H9 (cell line): ENCODE results near the gene POT1. TPM values are rescaled to one million over a fixed set of nuclear protein-coding genes. Genes with fewer than 3 reads are reported as not detected.

Source experiments
- DNase-seq: peaks from one replicate; pipeline ENCODE4 v3.0.0-alpha.2; 2017
- H2AFZ ChIP-seq: one replicate; pipeline ENCODE4 v1.6.1; 2013; ENCODE audit warnings: mild to moderate bottlenecking, low read length, control low read depth, moderate library complexity
- H2AK5ac ChIP-seq: 2 replicates; pipeline ENCODE4 v1.6.1; 2013; ENCODE audit warnings: low read length, control low read depth, mixed read lengths; ENCODE audit not compliant: insufficient read length
- H2BK120ac ChIP-seq: one replicate; pipeline ENCODE4 v1.6.1; 2013; ENCODE audit warnings: low read depth, mild to moderate bottlenecking, low read length, control low read depth, inconsistent platforms; ENCODE audit not compliant: poor library complexity, severe bottlenecking
- H2BK12ac ChIP-seq: 2 replicates; pipeline ENCODE4 v1.6.1; 2013; ENCODE audit warnings: low read length, control low read depth, mixed read lengths, low read depth; ENCODE audit not compliant: insufficient read length
- H2BK15ac ChIP-seq: 2 replicates; pipeline ENCODE4 v1.6.1; 2013; ENCODE audit warnings: low read depth, low read length, control low read depth
- H2BK20ac ChIP-seq: one replicate; pipeline ENCODE4 v1.6.1; 2013; ENCODE audit warnings: low read depth, mild to moderate bottlenecking, low read length, control low read depth, inconsistent platforms; ENCODE audit not compliant: poor library complexity, severe bottlenecking
- H2BK5ac ChIP-seq: 2 replicates; pipeline ENCODE4 v1.6.1; 2013; ENCODE audit warnings: low read length, control low read depth, mixed read lengths; ENCODE audit not compliant: insufficient read length
- H3K14ac ChIP-seq: 2 replicates; pipeline ENCODE4 v1.6.1; 2013; ENCODE audit warnings: low read length, control low read depth; ENCODE audit not compliant: insufficient read depth
- H3K18ac ChIP-seq: 2 replicates; pipeline ENCODE4 v1.6.1; 2013; ENCODE audit warnings: low read depth, mild to moderate bottlenecking, mixed read lengths, low read length, control low read depth; ENCODE audit not compliant: insufficient read length
- H3K23ac ChIP-seq: 2 replicates; pipeline ENCODE4 v1.6.1; 2013; ENCODE audit warnings: low read length, control low read depth, mixed read lengths, low read depth; ENCODE audit not compliant: insufficient read length
- H3K23me2 ChIP-seq: 2 replicates; pipeline ENCODE4 v1.6.1; 2013; ENCODE audit warnings: low read depth, mild to moderate bottlenecking, mixed read lengths, low read length, control low read depth; ENCODE audit not compliant: insufficient read length, poor library complexity, severe bottlenecking
- H3K27ac ChIP-seq: 2 replicates; pipeline ENCODE4 v1.5.1; 2013; ENCODE audit warnings: low read length, control low read depth, mixed read lengths, low read depth; ENCODE audit not compliant: insufficient read length
- H3K27me3 ChIP-seq: 2 replicates; pipeline ENCODE4 v1.6.1; 2013; ENCODE audit warnings: low read length, control low read depth, inconsistent platforms; ENCODE audit not compliant: insufficient read depth
- H3K4ac ChIP-seq: 2 replicates; pipeline ENCODE4 v1.6.1; 2013; ENCODE audit warnings: low read depth, mild to moderate bottlenecking, control low read depth, inconsistent platforms, low read length, moderate library complexity
- H3K4me1 ChIP-seq: 2 replicates; pipeline ENCODE4 v1.6.1; 2013; ENCODE audit warnings: low read length, control low read depth, inconsistent platforms; ENCODE audit not compliant: insufficient read depth
- H3K4me2 ChIP-seq: 2 replicates; pipeline ENCODE4 v1.6.1; 2013; ENCODE audit warnings: low read length, control low read depth, mixed read lengths; ENCODE audit not compliant: insufficient read length, insufficient read depth
- H3K56ac ChIP-seq: 2 replicates; pipeline ENCODE4 v1.6.1; 2013; ENCODE audit warnings: low read depth, mild to moderate bottlenecking, mixed read lengths, low read length, control low read depth; ENCODE audit not compliant: insufficient read length
- H3K79me1 ChIP-seq: 2 replicates; pipeline ENCODE4 v1.6.1; 2013; ENCODE audit warnings: low read depth, mild to moderate bottlenecking, moderate library complexity, low read length, control low read depth, inconsistent platforms; ENCODE audit not compliant: insufficient read depth, poor library complexity, severe bottlenecking
- H3K79me2 ChIP-seq: 2 replicates; pipeline ENCODE4 v1.6.1; 2013; ENCODE audit warnings: low read length, control low read depth, inconsistent platforms; ENCODE audit not compliant: insufficient read depth
- H3K9ac ChIP-seq: 2 replicates; pipeline ENCODE4 v1.6.1; 2013; ENCODE audit warnings: low read length, control low read depth, mixed read lengths; ENCODE audit not compliant: insufficient read length; ENCODE audit errors: extremely low read depth
- H3K9me3 ChIP-seq: one replicate; pipeline ENCODE4 v1.6.1; 2013; ENCODE audit warnings: low read depth, low read length, inconsistent platforms; ENCODE audit not compliant: control insufficient read depth
- H3T11ph ChIP-seq: one replicate; pipeline ENCODE4 v1.6.1; 2013; ENCODE audit warnings: mild to moderate bottlenecking, low read length, control low read depth, inconsistent platforms
- H4K20me1 ChIP-seq: one replicate; pipeline ENCODE4 v1.6.1; 2013; ENCODE audit not compliant: control insufficient read depth, insufficient read length, insufficient read depth
- H4K5ac ChIP-seq: 2 replicates; pipeline ENCODE4 v1.6.1; 2013; ENCODE audit warnings: low read depth, mild to moderate bottlenecking, mixed read lengths, low read length, control low read depth; ENCODE audit not compliant: insufficient read length
- H4K8ac ChIP-seq: replicated peaks from 2 replicates; pipeline ENCODE4 v1.6.1; 2013; ENCODE audit warnings: low read length, control low read depth, mixed read lengths, low read depth; ENCODE audit not compliant: insufficient read length
- H4K91ac ChIP-seq: 2 replicates; pipeline ENCODE4 v1.6.1; 2013; ENCODE audit warnings: low read depth, mild to moderate bottlenecking, moderate library complexity, mixed read lengths, low read length, control low read depth; ENCODE audit not compliant: insufficient read length
- H3K27ac Mint-ChIP-seq, 3 experiments: 2 replicates in 2 of 3; 3 replicates in 1 of 3; pipeline ENCODE4 v1.8.0; 2020 to 2021; ENCODE audit warnings: mixed read lengths in 3 of 3, mild to moderate bottlenecking in 1 of 3, moderate library complexity in 1 of 3
- H3K27me3 Mint-ChIP-seq: 2 replicates; pipeline ENCODE4 v1.8.0; 2021; ENCODE audit warnings: low read depth, mild to moderate bottlenecking, moderate library complexity, mixed read lengths
- H3K36me3 Mint-ChIP-seq, 3 experiments: 2 replicates in 2 of 3; 3 replicates in 1 of 3; pipeline ENCODE4 v1.8.0; 2020 to 2021; ENCODE audit warnings: low read depth in 3 of 3, mixed read lengths in 3 of 3; ENCODE audit not compliant: insufficient read depth in 1 of 3
- H3K4me1 Mint-ChIP-seq, 2 experiments: 2 replicates each; pipeline ENCODE4 v1.8.0; 2020; ENCODE audit warnings: mixed read lengths in 2 of 2
- H3K4me3 Mint-ChIP-seq, 2 experiments: 2 replicates in 1 of 2; 3 replicates in 1 of 2; pipeline ENCODE4 v1.8.0; 2020 to 2021; ENCODE audit warnings: mild to moderate bottlenecking in 2 of 2, mixed read lengths in 2 of 2, moderate library complexity in 1 of 2
- H3K9me3 Mint-ChIP-seq, 2 experiments: 2 replicates in 1 of 2; 3 replicates in 1 of 2; pipeline ENCODE4 v1.8.0; 2020; ENCODE audit warnings: mild to moderate bottlenecking in 2 of 2, mixed read lengths in 2 of 2, moderate library complexity in 1 of 2
- CTCF ChIP-seq: fragments of 200-600 bp; sonication (generic); conservative IDR thresholded peaks from 3 replicates; pipeline ENCODE4 v1.8.0; 2021; ENCODE audit warnings: antibody characterized with exemption, mild to moderate bottlenecking
- WGBS: extraction: QIAGEN DNeasy Blood & Tissue Kit; methylation state at CpG from one replicate; pipeline ENCODE4 v1.1.7; 2013; ENCODE audit warnings: missing lambda C conversion rate, low lambda C conversion rate, mixed read lengths; ENCODE audit not compliant: insufficient read length; ENCODE audit errors: extremely low coverage; 5-methylcytosine and 5-hydroxymethylcytosine counted together
- total RNA-seq: library from RNA; stranded (reverse); gene quantifications from 2 replicates; pipeline ENCODE4 v1.2.1, GENCODE V29; 2021

POT1 gene
- total RNA-seq, 1 experiment from 2014 or later, result 23.4 TPM

- Mint-ChIP-seq H3K27ac (peak overlapping the region in 2 of 3 experiments; percentile 30 to 40; a peak in 2 of 7 replicates), H3K9me3 (peaks cover 0 to 2% of the 10 kb centered on the region in 2 experiments; a peak in 2 of 5 replicates), H3K4me3 (no peak overlapping the region), H3K4me1 (peaks cover 43 to 56% of the 10 kb centered on the region in 2 experiments), H3K27me3 (no peaks in the 10 kb centered on the region), H3K36me3 (no peaks in the 10 kb centered on the region; a peak in 1 of 7 replicates)
- no peak overlapping the region for H4K8ac ChIP-seq
- no peak overlapping the region for H3K9ac ChIP-seq
- no peaks in the 10 kb centered on the region for H3K79me1 ChIP-seq
- H4K5ac ChIP-seq, result no peak overlapping the region
- no peak overlapping the region for H2AFZ ChIP-seq
- H3K56ac ChIP-seq, result no peak overlapping the region
- H3K27ac ChIP-seq, result no peak overlapping the region
- DNase-seq, result no peak
- H4K20me1 ChIP-seq, result no peaks in the 10 kb centered on the region
- no peak overlapping the region for H3K23ac ChIP-seq
- no peak overlapping the region for H3T11ph ChIP-seq
- no peak overlapping the region for H3K4ac ChIP-seq
- H3K14ac ChIP-seq, result no peak overlapping the region
- H2BK12ac ChIP-seq, result no peak overlapping the region
- H4K91ac ChIP-seq, result no peak overlapping the region
- no peak overlapping the region for H2BK120ac ChIP-seq
- H2BK15ac ChIP-seq, result no peak overlapping the region
- no peaks in the 10 kb centered on the region for H3K9me3 ChIP-seq
- no peak overlapping the region for H2BK5ac ChIP-seq
- H3K23me2 ChIP-seq, result no peaks in the 10 kb centered on the region
- no peak overlapping the region for H3K4me2 ChIP-seq
- no CpG with 5 or more reads among the region's 2 CpGs for WGBS
- no peak for TF ChIP-seq CTCF
- H2BK20ac ChIP-seq, result no peak overlapping the region
- no peak overlapping the region for H2AK5ac ChIP-seq
- H3K27me3 ChIP-seq, result no peaks in the 10 kb centered on the region
- peaks cover 3% of the 10 kb centered on the region; the same call in 1 of the 2 replicates for H3K4me1 ChIP-seq
- no peaks in the 10 kb centered on the region for H3K79me2 ChIP-seq
- H3K18ac ChIP-seq, result no peak overlapping the region
Measured at GRCh38 chr7:124812764-124813163, 116.9 kb downstream of the POT1 start.
